Measurements from ENCODE around the gene AKR1A1.
"Not testable (repeated sequence)": the region's sequence is repeated elsewhere in the genome, so short reads cannot be mapped to it uniquely, and the experiment has no call there.

Gene AKR1A1

DNA sequence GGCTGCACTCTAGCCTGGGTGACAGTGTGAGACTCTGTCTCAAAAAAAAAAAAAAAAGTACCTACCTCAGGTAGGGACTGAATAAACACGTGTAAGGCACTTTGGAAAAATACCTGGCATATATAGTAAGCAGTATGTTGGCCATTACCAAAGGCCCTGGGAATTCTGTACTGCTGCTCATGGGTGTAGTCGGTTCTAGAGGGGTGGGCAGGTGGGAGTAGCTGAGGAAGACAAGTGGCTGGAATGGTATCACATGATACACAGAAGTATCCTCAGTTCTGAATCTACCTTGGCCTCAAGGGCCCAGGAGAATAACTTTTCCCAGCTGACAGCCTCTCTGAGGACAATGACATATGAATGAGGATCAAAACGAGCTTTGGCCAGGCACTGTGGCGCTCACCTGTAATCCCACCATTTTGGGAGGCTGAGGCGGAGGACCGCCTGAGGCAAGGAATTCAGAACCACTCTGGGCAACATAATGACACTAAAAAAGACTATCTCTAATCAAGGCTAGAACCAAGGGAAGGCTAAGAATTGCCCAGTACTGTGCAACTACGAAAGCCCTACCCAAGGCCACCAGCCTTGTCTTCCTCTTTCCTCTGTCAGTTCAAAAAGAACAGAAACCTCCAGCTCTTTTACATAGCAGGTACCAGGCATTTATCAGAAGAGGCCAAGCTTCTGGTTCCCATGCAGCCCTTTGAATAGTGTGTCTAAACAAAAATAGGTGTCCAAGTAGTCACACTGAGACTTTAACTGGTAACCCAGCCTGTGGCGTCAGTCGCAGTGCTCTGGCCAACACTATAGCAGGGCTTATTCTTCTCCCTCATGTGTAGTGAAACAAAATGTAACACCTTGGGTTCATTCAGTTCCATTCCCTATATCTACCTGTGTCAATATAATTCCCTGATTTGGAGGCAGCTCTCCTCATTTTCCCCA lies 40.3 kb upstream of the AKR1A1 start:
- TF ChIP-seq, protein P1, sequence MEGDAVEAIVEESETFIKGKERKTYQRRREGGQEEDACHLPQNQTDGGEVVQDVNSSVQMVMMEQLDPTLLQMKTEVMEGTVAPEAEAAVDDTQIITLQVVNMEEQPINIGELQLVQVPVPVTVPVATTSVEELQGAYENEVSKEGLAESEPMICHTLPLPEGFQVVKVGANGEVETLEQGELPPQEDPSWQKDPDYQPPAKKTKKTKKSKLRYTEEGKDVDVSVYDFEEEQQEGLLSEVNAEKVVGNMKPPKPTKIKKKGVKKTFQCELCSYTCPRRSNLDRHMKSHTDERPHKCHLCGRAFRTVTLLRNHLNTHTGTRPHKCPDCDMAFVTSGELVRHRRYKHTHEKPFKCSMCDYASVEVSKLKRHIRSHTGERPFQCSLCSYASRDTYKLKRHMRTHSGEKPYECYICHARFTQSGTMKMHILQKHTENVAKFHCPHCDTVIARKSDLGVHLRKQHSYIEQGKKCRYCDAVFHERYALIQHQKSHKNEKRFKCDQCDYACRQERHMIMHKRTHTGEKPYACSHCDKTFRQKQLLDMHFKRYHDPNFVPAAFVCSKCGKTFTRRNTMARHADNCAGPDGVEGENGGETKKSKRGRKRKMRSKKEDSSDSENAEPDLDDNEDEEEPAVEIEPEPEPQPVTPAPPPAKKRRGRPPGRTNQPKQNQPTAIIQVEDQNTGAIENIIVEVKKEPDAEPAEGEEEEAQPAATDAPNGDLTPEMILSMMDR (IDR thresholded peaks at IDR 0.05; ENCODE audit: low read depth, low read length, missing control alignments) = no peak
- no peak for DNase-seq (ENCODE audit: extremely low read depth, low read depth)
- H3K4me3 ChIP-seq (replicated peaks; ENCODE audit: low read depth, low read length) = no peak overlapping the region

DNA sequence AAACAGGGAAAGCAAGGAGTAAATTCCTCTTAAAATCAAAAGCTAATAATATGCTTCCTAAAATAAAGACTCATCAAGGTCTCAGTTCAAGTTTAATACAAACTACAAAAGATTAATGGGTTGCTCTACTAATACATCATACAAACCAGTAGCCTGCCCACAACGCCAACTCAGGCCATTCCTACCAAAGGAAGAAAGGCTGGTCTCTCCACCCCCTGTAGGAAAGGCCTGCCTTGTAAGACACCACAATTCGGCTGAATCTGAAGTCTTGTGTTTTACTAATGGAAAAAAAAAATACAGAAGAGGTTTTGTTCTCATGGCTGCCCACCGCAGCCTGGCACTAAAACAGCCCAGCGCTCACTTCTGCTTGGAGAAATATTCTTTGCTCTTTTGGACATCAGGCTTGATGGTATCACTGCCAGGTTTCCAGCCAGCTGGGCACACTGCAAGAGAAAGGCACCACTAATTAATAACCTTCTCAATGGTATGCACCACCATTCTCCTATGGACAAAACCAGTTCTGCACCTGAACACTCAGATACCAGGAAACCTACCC lies 39.6 kb upstream of the AKR1A1 start:
- H3K4me3 ChIP-seq (replicated peaks; ENCODE audit: low read depth, low read length) = no peak overlapping the region
- TF ChIP-seq, protein P1 (IDR thresholded peaks at IDR 0.05; ENCODE audit: low read depth, low read length, missing control alignments) = no peak
- DNase-seq (ENCODE audit: extremely low read depth, low read depth) = no peak

- TF ChIP-seq, protein P1 (IDR thresholded peaks at IDR 0.05; ENCODE audit: low read depth, low read length, missing control alignments) = peak; percentile 78
- H3K4me3 ChIP-seq (replicated peaks; ENCODE audit: low read depth, low read length) = no peak overlapping the region
- peak; percentile 38 for DNase-seq (ENCODE audit: extremely low read depth, low read depth)
These were observed 38.0 kb upstream of the AKR1A1 start for GRCh38 chr1:45512641-45513054.

DNA sequence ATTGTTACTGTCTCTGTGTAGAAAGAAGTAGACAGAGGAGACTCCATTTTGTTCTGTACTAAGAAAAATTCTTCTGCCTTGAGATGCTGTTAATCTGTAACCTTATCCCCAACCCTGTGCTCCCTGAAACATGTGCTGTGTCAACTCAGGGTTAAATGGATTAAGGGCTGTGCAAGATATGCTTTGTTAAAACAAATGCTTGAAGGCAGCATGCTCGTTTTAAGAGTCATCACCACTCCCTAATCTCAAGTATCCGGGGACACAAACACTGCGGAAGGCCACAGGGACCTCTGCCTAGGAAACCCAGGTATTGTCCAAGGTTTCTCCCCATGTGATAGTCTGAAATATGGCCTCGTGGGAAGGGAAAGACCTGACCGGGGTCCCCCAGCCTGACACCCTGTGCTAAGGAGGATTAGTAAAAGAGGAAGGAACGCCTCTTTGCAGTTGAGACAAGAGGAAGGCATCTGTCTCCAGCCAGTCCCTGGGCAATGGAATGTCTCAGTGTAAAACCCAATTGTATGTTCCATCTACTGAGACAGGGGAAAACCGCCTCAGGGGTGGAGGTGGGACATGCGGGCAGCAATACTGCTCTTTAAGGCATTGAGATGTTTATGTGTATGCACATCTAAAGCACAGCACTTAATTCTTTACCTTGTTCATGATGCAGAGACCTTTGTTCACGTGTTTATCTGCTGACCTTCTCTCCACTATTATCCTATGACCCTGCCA lies 36.9 kb upstream of the AKR1A1 start:
- not testable (repeated sequence) for DNase-seq (ENCODE audit: extremely low read depth, low read depth); H3K4me3 ChIP-seq (replicated peaks; ENCODE audit: low read depth, low read length)

DNA sequence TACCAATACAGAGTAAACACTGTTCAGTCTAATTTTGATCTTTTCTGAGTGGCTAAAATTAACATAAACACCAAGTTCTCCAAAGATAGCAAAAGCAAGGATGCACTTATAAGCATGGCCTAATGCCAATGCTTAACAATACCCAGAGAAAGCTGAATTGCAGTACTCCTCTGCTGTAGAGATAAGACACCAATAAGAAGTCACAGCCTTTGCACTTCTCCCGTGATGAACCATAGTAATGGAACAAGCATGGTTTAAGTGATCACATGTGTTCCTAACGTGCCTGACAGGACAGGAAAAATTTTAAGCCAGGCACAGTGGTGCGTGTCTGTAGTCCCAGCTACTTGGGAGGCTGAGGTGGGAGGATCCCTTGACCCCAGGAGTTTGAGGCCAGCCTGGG lies 34.6 kb upstream of the AKR1A1 start:
- no peak for DNase-seq (ENCODE audit: extremely low read depth, low read depth)
- H3K4me3 ChIP-seq (replicated peaks; ENCODE audit: low read depth, low read length) = no peak overlapping the region
- TF ChIP-seq, protein P1 (IDR thresholded peaks at IDR 0.05; ENCODE audit: low read depth, low read length, missing control alignments) = no peak

- TF ChIP-seq, protein P1 (IDR thresholded peaks at IDR 0.05; ENCODE audit: low read depth, low read length, missing control alignments) = no peak
- no peak for DNase-seq (ENCODE audit: extremely low read depth, low read depth)
- no peak overlapping the region for H3K4me3 ChIP-seq (replicated peaks; ENCODE audit: low read depth, low read length)
These were observed 34.2 kb upstream of the AKR1A1 start for GRCh38 chr1:45516465-45516864.

- DNase-seq (ENCODE audit: extremely low read depth, low read depth); H3K4me3 ChIP-seq (replicated peaks; ENCODE audit: low read depth, low read length): not testable (repeated sequence)
These were observed 32.3 kb upstream of the AKR1A1 start for GRCh38 chr1:45518366-45518765.
